NOMO-1 treated with dmso at 0.1 percent for 144 hours (cell line): ENCODE measurements around the gene PDE4DIP.
"Not testable (repeated sequence)": the region's sequence is repeated elsewhere in the genome, so short reads cannot be mapped to it uniquely, and the experiment has no call there.

Experiments
- DNase-seq: peaks from one replicate; lab custom pipeline; 2025; ENCODE audit not compliant: unreplicated experiment; lab: John Stamatoyannopoulos, UW

The PDE4DIP gene

DNA sequence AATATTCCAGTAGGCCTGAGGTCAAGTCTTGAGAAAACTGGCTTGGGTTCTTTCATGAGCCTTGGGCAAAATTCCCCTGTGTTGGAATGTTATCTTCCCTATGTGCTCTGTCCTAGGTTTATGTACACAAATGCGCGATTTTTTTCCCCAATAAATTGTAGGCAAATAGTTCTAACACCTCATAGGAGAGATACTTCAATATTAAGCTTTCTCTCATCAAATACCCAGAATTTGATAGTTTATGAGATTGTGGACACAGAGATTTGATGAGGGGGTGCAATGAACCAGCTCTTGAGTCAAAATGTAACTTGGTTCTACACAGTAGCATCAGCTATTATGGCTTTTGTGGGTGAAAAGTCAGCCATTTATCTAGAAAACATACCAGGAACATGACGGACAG is 220.4 kb downstream of the PDE4DIP start:
- DNase-seq, result not testable (repeated sequence)

DNA sequence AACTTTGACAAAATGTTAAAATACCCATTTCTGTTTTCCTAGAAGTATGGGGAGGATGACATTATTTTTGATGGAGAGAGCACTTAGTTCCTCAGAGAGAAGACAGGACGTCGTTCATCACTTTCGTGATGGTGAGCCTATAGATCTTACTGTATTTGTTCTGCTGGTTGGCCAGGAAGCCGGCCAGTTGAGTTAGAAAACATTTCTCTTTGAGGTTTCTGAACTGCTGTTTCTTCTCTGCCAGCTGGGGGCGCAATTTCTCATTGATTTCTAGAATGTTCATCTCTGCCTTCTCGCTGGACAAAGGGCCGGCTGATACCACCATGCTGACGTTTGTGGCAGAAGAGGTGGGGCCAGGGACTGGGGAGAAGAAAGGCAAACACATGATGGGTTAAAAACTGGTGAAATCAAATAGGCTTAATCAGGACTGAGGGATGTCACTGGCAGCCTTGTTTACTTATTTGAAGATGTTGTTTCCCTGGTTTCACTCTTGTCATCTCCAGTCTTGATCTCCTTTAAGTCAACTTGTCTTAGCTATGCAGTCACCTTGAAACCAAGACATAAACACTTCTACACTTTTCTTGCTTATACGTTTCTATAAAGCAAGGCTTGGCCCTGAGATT is 231.4 kb downstream of the PDE4DIP start:
- DNase-seq, result not testable (repeated sequence)
